ENCODE measurements around the gene PTBP3.
"Not testable (repeated sequence)": the region's sequence is repeated elsewhere in the genome, so short reads cannot be mapped to it uniquely, and the experiment has no call there.

DNA sequence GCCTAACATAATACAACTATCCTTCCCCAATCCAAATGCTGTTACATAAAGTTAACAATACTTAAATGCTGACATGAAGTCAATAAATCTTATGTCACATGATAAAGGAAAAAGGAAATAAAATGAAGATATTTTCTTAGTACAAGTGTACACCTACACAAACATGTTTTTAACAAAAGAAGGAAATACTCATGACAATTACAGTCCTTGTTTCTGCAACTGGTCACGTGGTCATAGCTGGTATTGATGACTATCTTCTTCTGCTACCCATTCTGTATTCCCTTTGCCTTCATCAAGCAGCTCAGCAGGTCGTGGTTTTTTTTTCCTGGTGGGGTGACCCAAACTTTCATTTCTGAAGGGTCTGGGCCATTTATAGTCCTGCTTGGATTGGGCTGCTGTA is 40.2 kb upstream of the PTBP3 start:
- not testable (repeated sequence) for TF ChIP-seq EZH2 (IDR thresholded peaks at IDR 0.05; ENCODE audit: insufficient read depth, poor library complexity, severe bottlenecking); EZH2phosphoT487 (IDR thresholded peaks at IDR 0.05; ENCODE audit: insufficient read depth, low read depth)
